ENCODE data around the gene COL5A1. TPM values are rescaled to one million over a fixed set of nuclear protein-coding genes. Genes with fewer than 3 reads are reported as not detected.

COL5A1 gene
- total RNA-seq (2022; extraction: Qiagen RNA extraction), result 30.4 to 60.1 TPM (median 46.0 TPM) in 5 replicates

DNA sequence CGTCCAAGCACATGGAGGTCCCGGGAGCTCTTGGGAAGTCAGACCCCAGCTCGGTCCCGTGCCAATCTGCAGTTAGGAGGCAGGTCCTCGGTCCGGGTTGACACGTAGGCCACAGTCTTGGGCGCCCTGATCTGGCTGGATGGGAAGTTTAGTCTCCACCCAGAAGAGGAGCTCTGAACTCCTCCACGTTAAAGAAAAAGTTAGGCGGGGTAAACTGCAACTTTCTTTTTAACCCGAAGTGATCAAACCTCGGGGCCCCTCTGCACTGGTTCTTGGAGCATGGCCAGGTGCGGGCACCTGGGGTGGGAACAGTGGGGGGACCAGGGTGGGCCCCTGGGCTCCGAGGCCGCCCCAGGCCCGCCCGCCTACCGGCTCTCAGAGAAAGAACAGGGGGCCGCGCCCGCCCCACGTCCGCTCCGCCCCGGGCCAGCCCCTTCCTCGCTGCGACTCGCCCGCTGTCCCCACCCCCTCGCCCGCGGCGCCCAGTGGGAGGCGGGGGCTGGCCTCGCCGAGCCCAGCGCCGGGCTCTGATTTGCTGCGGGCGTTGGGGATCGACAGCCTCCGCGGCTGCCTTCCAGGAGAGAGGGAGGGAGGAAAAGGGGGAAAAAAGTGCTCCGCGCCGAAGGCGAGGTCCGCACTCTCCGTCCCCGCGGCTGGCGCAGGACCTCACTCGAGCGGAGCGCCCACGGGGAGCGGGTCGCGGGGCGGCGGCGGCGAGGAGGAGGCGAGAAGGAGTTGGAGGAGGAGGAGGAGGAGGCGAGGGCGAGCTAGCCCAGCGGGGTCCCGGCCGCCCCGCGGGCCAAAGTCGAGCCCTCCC lies at the start of gene COL5A1:
Gene COL5A1 (plus strand): TSS at position 631 of the 817 bp plus-strand sequence. CDS start 385 bp downstream, outside the sequence.

DNA sequence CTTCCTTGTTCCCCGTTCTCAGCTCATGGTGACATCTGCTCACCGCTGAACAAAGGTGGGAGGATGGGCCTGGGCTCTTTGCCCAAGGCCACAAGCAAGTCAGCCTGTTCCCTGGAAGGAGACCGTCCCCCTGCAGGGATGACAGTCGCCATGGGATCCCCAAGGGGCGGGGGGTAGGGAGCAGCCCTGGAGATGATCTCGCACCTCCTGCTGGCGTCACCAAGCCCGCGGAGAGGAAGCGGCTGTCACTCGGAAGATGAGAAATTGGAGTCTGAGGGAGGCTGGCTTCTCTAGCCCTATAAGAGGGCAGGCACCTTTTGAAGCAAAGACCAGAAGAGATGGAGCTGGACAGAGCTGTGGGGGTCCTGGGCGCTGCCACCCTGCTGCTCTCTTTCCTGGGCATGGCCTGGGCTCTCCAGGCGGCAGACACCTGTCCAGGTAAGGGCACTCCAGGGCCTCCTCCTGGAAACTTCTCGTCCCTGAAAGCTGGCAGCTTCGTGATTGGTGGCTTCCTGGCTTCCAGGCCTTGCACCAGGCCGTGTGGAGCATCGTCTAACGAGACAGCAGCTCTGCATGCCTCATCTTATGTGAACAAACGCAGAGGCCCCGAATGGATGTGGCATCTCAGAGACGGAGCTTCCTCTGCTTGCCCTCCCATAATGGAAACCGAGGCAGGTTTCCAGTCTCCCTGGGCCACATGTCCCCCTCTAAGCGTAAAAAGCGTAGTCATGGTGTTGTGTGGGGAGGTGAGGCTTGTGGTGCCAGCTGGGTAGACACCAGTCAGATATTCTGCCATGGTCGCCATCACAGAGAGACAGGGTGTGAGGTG lies 239.1 kb downstream of the COL5A1 start, which contains the start of gene FCN2:
Gene FCN2 (plus strand): TSS at position 327 of the 829 bp plus-strand sequence. CDS start 12 bp downstream, at position 339.

Other genes with a start within 250 kb of the COL5A1 start
- not detected in 5 replicates for gene FCN2, start 239.0 kb downstream of the COL5A1 start, total RNA-seq (2022; extraction: Qiagen RNA extraction)

Data from A549 treated with dexamethasone at 1 μM for 4 hours (cell line).